Stomach smooth muscle (tissue), 2 donors: Measurements from ENCODE around the gene TMEM63A.

Source experiments
- H3K27ac ChIP-seq: one replicate; pipeline ENCODE4 v1.7.0; 2013; ENCODE audit warnings: mild to moderate bottlenecking, low read length, inconsistent platforms
- H3K27me3 ChIP-seq, 2 donors: one replicate each; pipeline ENCODE4 v1.7.0; 2013; ENCODE audit warnings: low read length in 2 of 2; ENCODE audit not compliant: insufficient read depth in 2 of 2, control insufficient read depth in 1 of 2
- H3K36me3 ChIP-seq, 2 donors: one replicate each; pipeline ENCODE4 v1.7.0; 2013; ENCODE audit warnings: low read length in 2 of 2; ENCODE audit not compliant: control insufficient read depth in 2 of 2, insufficient read depth in 2 of 2
- H3K4me1 ChIP-seq: one replicate; pipeline ENCODE4 v1.7.0; 2013; ENCODE audit warnings: low read length; ENCODE audit not compliant: control insufficient read depth, insufficient read depth
- H3K4me3 ChIP-seq, 2 donors: one replicate each; pipeline ENCODE4 v1.7.0; 2013; ENCODE audit warnings: low read length in 2 of 2
- H3K9ac ChIP-seq, 2 donors: one replicate each; pipeline ENCODE4 v1.7.0; 2013; ENCODE audit warnings: low read length in 2 of 2, mild to moderate bottlenecking in 1 of 2
- H3K9me3 ChIP-seq, 2 donors: one replicate each; pipeline ENCODE4 v1.7.0; 2013; ENCODE audit warnings: low read length in 2 of 2; ENCODE audit not compliant: control insufficient read depth in 2 of 2
- donor health status: healthy.
- donor health status: Pancreatic carcinoma.

TMEM63A gene

DNA sequence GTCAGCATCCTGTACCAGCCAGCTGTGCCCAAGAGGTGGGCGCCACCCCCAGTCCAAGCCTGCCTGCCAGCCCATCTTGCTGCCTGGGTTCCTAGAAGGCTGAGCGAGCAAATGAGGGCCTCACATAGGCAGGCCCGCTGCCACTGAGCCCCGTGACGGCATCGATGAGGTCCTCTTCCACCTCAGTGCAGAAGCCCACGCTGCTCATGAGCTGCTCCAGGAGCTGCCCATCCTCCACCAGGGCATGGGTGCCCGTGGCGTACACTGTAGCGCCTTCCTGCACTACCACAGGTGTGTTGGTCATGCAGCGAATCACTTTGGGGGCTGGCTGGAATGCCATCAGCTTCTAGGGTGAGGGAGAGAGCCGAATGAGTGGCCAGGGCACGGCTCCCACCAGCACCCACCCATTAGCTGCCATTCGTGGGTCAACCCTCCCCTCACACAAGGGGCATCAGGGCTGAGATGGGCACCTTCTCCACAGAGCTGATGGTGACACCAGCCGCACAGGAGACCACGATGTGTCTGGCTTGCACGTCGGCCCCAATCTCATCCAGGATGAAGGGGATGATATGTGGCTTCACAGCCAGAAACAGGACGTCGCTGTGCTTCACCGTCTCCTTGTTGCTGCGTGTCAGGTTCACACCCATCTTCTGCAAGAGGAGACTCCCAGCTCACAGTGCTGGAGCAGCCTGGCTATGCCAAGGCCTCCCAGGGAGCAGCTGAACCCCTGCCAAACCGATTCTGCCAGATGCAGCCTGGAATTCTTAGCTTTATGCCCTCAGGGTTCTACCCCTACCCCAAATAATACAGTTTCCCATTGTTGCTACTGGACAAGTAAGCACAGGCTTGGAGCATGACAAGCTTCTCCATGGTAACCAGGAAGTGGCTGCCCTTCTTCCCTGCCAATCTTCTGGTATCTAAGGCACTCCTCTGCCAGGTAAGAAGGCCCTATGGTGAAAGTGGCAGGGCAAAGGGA, 39.8 kb upstream of the TMEM63A start:
- peaks cover 17% of the 10 kb centered on the region in 2 donors for H3K36me3 ChIP-seq

DNA sequence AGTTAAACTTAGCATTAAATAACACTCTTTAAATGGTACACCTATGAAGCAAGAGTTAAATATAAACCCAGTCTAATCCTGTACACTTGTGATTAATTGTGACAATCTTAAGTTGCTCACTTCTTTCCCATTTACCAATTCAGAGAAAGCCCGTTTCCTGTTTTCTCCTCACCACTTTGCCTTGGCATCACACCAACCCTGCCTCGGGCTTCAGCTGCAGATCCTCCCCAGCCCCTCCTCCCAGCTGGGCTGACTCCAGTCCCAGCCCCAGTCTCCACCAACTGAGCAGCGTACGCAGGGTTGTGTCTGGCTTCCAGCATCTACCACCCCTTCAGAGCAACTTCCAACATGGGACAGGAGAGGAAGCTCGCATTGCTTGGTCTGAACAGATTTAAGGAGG, 37.7 kb upstream of the TMEM63A start:
- H3K27me3 ChIP-seq = no peaks in the 10 kb centered on the region
- peak overlapping the region in 1 of 2 donors; percentile 22 for H3K4me3 ChIP-seq
- no peak overlapping the region for H3K9ac ChIP-seq
- H3K27ac ChIP-seq = peak overlapping the region; percentile 37
- no peaks in the 10 kb centered on the region for H3K9me3 ChIP-seq
- peaks cover 30% of the 10 kb centered on the region for H3K4me1 ChIP-seq
- peaks cover 20 to 23% of the 10 kb centered on the region in 2 donors for H3K36me3 ChIP-seq

More for the DNA sequence above, 39.8 kb upstream of the TMEM63A start:
- Histone ChIP-seq H3K4me1 (peaks cover 30% of the 10 kb centered on the region), H3K27me3 (no peaks in the 10 kb centered on the region), H3K27ac (no peak overlapping the region), H3K9ac (peak overlapping the region; percentile 13 to 99), H3K4me3 (no peak overlapping the region), H3K9me3 (no peaks in the 10 kb centered on the region)

DNA sequence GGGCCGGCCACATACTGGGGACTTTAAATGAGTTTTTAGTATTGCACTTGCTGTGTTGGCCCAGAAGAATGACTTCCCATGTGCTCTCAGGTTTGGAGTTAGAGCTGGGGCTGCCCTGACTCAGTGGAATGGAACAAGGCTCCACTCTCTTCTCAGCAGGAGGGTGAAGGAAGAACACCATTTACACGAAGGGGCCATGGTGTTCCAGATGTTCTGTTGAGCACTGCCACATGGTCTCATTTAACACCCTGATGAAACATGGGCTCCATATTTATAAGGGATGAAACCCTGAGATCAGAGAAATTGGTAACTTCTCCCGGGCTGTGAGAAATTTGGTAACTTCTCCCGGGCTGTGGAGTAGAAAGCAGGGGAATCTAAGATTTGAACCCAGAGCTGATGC, 36.1 kb upstream of the TMEM63A start:
- H3K36me3 ChIP-seq = peaks cover 22 to 23% of the 10 kb centered on the region in 2 donors
- H3K4me3 ChIP-seq = no peak overlapping the region
- no peak overlapping the region for H3K9ac ChIP-seq
- no peaks in the 10 kb centered on the region for H3K27me3 ChIP-seq
- no peak overlapping the region for H3K27ac ChIP-seq
- peaks cover 24% of the 10 kb centered on the region for H3K4me1 ChIP-seq
- H3K9me3 ChIP-seq = no peaks in the 10 kb centered on the region

DNA sequence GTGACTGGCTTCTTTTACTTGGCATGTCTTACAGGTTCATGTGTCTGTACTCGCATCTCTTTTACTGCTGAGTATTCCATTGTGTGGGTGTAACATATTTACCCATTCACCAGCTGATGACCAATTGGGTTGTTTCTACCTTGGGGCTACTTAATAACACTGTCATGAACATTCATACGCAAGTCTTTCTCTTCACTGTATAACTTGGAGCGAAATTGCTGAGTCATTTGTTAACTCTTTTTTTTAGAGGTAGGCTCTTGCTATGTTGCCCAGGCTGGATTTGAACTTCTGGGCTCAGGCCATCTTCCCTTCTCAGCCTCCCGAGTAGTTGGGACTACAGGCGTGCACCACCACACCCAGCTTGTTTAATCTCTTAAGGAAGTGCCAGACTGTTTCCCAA, 35.4 kb upstream of the TMEM63A start:
- no peak overlapping the region for H3K27ac ChIP-seq
- H3K36me3 ChIP-seq = peaks cover 22% of the 10 kb centered on the region in 2 donors
- H3K27me3 ChIP-seq = no peaks in the 10 kb centered on the region
- no peak overlapping the region for H3K4me3 ChIP-seq
- H3K9me3 ChIP-seq = no peaks in the 10 kb centered on the region
- H3K9ac ChIP-seq = no peak overlapping the region
- peaks cover 17% of the 10 kb centered on the region for H3K4me1 ChIP-seq

DNA sequence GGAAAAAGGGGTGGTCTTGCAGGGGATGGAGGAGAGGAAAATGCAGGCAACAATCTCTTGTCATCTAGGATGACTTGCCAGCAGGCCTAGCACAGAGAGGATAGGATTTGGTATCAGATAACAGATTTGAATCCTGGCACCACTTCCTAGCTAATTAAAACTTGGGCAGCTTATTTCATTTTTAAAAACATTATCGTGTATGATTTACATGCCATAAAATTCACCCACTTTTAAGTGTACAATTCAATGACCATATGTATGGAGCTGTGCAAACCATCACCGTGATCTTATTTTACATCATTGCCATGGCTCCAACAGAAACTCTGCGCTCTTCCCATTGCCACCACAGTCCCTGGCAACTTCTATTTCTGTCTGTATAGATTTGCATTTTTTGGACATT, 34.9 kb upstream of the TMEM63A start:
- no peaks in the 10 kb centered on the region for H3K27me3 ChIP-seq
- H3K9ac ChIP-seq = no peak overlapping the region
- no peak overlapping the region for H3K27ac ChIP-seq
- peaks cover 20 to 22% of the 10 kb centered on the region in 2 donors for H3K36me3 ChIP-seq
- peaks cover 12% of the 10 kb centered on the region for H3K4me1 ChIP-seq
- H3K4me3 ChIP-seq = no peak overlapping the region
- H3K9me3 ChIP-seq = no peaks in the 10 kb centered on the region

DNA sequence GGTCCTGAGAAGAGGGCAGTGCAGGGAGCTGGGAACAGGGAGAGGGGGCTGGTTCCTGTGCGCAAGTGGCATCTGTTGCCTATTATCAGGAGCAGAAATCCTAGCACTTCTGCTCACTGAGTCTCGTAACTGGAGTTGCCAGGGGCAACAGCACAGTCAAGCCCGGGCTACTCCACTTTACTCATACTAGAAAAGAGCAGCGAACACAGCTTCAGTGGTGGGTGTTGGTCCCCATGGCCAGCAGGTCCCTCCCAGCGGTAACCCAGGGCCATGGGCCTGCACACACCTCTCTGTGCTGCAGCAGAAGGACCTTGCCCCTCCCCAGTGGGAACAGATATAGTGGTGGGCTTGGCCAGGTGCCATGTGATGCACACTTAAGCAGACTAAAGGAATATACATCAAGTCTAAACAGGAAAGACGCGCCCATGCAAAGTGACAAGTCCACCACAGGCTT, 33.4 kb upstream of the TMEM63A start:
- Histone ChIP-seq H3K36me3 (peaks cover 9 to 12% of the 10 kb centered on the region in 2 donors), H3K9me3 (no peaks in the 10 kb centered on the region), H3K9ac (no peak overlapping the region), H3K4me3 (no peak overlapping the region), H3K27me3 (no peaks in the 10 kb centered on the region), H3K27ac (no peak overlapping the region), H3K4me1 (peaks cover 20% of the 10 kb centered on the region)

DNA sequence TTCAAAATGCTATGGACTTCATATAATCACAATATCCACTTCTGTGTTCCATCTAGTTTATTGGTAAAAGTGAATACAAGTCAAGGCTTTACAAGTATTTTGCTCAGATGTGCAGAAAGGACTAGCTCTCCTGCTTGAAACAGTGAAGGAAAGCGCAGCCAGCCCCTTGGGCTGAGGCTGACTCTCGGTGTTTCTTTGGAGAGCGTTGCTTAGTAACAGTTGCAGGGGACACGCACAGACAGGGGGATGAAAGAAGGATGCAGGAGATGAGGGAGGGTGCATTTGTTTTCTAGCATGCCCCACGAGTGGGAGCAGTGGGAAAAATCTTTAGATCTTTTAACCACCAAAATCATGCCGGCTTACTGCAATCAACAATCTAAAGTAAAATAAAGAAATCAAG, 32.8 kb upstream of the TMEM63A start:
- peaks cover 9 to 12% of the 10 kb centered on the region in 2 donors for H3K36me3 ChIP-seq
- H3K27ac ChIP-seq = no peak overlapping the region
- H3K9ac ChIP-seq = no peak overlapping the region
- H3K27me3 ChIP-seq = no peaks in the 10 kb centered on the region
- peaks cover 16% of the 10 kb centered on the region for H3K4me1 ChIP-seq
- H3K9me3 ChIP-seq = no peaks in the 10 kb centered on the region
- H3K4me3 ChIP-seq = no peak overlapping the region

DNA sequence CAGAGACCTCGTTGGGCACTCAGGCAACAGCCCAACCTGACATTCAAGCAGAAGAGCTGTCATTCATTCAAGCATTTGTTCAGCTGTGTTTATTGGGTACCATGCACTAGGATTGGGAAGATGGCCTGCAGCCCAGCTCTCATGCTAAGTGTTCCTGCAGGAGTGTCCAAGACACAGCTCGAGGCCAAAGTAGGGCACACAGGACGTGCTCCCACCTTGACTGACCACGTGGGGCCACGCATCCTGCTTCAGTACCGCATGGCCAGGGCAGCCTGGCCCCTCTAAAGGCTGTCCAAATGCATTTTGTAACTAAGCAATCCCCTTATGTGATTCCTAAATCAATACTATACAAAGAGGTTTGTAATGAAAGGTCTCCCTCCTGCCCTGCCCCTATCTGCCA, 32.2 kb upstream of the TMEM63A start:
- H3K27ac ChIP-seq = no peak overlapping the region
- peaks cover 9 to 12% of the 10 kb centered on the region in 2 donors for H3K36me3 ChIP-seq
- no peak overlapping the region for H3K4me3 ChIP-seq
- H3K27me3 ChIP-seq = no peaks in the 10 kb centered on the region
- peaks cover 10% of the 10 kb centered on the region for H3K4me1 ChIP-seq
- H3K9ac ChIP-seq = no peak overlapping the region
- H3K9me3 ChIP-seq = no peaks in the 10 kb centered on the region

DNA sequence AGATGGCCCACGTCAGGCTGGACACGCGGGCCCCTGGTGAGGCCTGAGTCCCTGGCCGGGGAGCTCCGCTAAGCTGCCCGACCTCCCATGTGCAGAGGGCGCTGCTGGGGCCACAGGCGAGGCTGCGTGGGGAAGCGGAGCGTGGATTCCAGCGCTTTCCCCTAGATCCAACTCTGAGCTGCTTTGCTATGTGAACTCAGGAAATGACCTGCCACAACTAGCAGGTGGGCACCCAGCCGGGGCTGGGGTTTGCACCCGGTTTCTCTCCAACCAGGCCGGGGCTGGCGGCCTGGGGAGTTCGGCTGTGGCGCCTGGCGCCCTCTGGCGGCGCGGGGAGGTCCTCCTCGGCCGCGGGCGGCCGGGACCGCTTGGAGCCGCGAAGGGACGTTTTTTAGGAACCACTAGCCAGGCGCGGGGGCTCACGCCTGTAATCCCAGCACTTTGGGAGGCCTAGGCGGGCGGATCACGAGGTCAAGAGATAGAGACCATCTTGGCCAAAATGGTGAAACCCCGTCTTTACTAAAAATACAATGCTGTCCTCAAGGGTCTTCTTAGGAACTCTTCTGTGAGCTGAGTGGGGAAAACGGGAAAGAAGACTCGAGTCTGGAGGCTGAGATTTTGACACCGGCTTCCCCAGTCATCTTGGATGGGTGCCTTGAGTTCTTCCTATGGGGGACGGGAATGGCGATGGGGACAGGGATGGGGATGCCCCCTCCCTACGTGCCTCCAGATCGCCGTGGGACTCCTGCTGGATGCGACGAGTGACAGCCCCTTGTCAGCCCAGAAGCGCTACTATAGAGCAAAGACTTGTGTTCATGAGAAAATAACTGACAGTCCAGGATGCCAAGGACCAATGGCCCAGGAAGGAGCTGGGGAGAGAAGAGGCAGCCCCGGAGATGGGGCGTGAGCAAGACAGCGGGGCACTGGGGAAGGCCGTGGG, 29.3 kb upstream of the TMEM63A start:
- Histone ChIP-seq H3K9ac (peak overlapping the region; percentile 51 to 71), H3K4me1 (peaks cover 10% of the 10 kb centered on the region), H3K36me3 (peaks cover 2 to 3% of the 10 kb centered on the region in 2 donors), H3K9me3 (no peaks in the 10 kb centered on the region), H3K4me3 (peak overlapping the region in 1 of 2 donors; percentile 58), H3K27ac (no peak overlapping the region), H3K27me3 (no peaks in the 10 kb centered on the region)

DNA sequence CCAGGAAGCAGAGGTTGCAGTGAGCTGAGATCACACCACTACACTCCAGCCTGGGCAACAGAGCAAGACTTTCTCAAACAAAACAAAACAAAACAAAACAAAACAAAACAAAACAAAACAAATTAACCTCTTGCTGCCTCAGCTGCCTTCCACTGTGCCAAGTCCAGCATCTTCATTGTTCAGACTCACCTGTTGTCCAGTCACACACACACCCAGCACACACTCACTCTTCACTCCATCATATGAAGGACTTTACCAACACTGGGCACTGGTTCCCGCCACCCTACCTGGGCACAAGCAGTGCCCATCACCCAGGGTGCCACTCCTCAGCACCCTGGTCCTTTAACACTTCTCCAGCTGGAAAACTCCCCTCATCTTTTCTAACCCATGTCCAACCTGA, 27.3 kb upstream of the TMEM63A start:
- Histone ChIP-seq H3K27me3 (no peaks in the 10 kb centered on the region), H3K4me3 (no peak overlapping the region), H3K4me1 (peaks cover 10% of the 10 kb centered on the region), H3K36me3 (no peaks in the 10 kb centered on the region), H3K9me3 (no peaks in the 10 kb centered on the region), H3K9ac (no peak overlapping the region), H3K27ac (no peak overlapping the region)
